GM12873 (cell line): ENCODE measurements around the gene GRIN2A.

Experiments used
- CTCF ChIP-seq: IDR thresholded peaks from 2 replicates; pipeline ENCODE4 v1.5.1; 2012; ENCODE audit warnings: low read depth, mild to moderate bottlenecking, moderate library complexity, low read length, control low read depth; ENCODE audit not compliant: insufficient read depth; ENCODE audit errors: missing control alignments

GRIN2A gene

GRCh38 chr16:9843424-9844018 is 338.7 kb downstream of the GRIN2A start:
- no peak for TF ChIP-seq CTCF

GRCh38 chr16:9840761-9841665 is 341.2 kb downstream of the GRIN2A start:
- no peak for TF ChIP-seq CTCF

GRCh38 chr16:9837481-9837880 is 344.7 kb downstream of the GRIN2A start:
- TF ChIP-seq CTCF: no peak

GRCh38 chr16:9836118-9836736 is 346.0 kb downstream of the GRIN2A start:
- no peak for TF ChIP-seq CTCF

GRCh38 chr16:9827062-9827752 is 355.0 kb downstream of the GRIN2A start:
- no peak for TF ChIP-seq CTCF

GRCh38 chr16:9826656-9827055 is 355.6 kb downstream of the GRIN2A start:
- TF ChIP-seq CTCF: no peak
